Body of pancreas (tissue), 4 donors: ENCODE data around the gene SPATA19. TPM values are rescaled to one million over a fixed set of nuclear protein-coding genes. Genes with fewer than 3 reads are reported as not detected.

Experiments used
- ATAC-seq: fragments of 150-250 bp; one replicate; pipeline ENCODE4 v1.9.1; 2016
- DNase-seq, 4 donors: peaks; one replicate each; pipeline ENCODE4 v3.0.0-alpha.2; 2019
- H3K27ac ChIP-seq, 4 donors: fragments of 200-600 bp; sonication (generic); 1 replicate in 3 of 4; 2 replicates in 1 of 4; pipeline versions ENCODE4 v1.5.1 to v1.6.1; 2016 to 2019; ENCODE audit warnings: mild to moderate bottlenecking in 1 of 4, mixed read lengths in 1 of 4, moderate library complexity in 1 of 4
- H3K27me3 ChIP-seq, 2 donors: fragments of 200-600 bp; sonication (generic); one replicate each; pipeline ENCODE4 v1.6.0; 2016; ENCODE audit warnings: mild to moderate bottlenecking in 1 of 2
- H3K36me3 ChIP-seq, 2 donors: fragments of 200-600 bp; sonication (generic); replicated peaks in 1 of 2; 2 replicates each; pipeline ENCODE4 v1.5.1; 2016; ENCODE audit warnings: low read depth in 2 of 2; ENCODE audit not compliant: insufficient read depth in 1 of 2
- H3K4me1 ChIP-seq: fragments of 200-600 bp; sonication (generic); one replicate; pipeline ENCODE4 v1.6.0; 2016
- H3K4me3 ChIP-seq, 2 donors: fragments of 200-600 bp; sonication (generic); 1 replicate in 1 of 2; 2 replicates in 1 of 2; pipeline ENCODE4 v1.5.1; 2016 to 2019
- H3K9me3 ChIP-seq, 3 donors: fragments of 200-600 bp; sonication (generic); 1 replicate in 2 of 3; 2 replicates in 1 of 3; pipeline ENCODE4 v1.5.1; 2016
- POLR2A ChIP-seq, 3 donors: fragments of 450-650 bp; IDR thresholded peaks; one replicate each; pipeline ENCODE4 v1.6.1; 2016; ENCODE audit warnings: antibody characterized with exemption in 3 of 3, mild to moderate bottlenecking in 2 of 3
- WGBS, 2 donors: methylation state at CpG; one replicate each; pipeline ENCODE4 v1.1.5; 2017; 5-methylcytosine and 5-hydroxymethylcytosine counted together
- intact Hi-C: fragments of 100-400 bp; cut with DNase I; formaldehyde crosslinking; loops from one replicate; pipeline ENCODE4 v1.15.1; 2023
- total RNA-seq, 2 donors: library from RNA; depleted of rRNA; stranded (reverse); fragments of >200 nt; gene quantifications; one replicate each; pipeline ENCODE4 v1.1.0, GENCODE V29; 2016
- TF ChIP-seq, protein P1 (sequence below), 7 experiments: fragments of 450-650 bp in 4 of 7; fragments of 200-600 bp in 3 of 7; sonication (generic) in 3 of 7; IDR thresholded peaks; one replicate each; pipeline ENCODE4 v1.5.1; 2016 to 2019; ENCODE audit warnings: antibody characterized with exemption in 7 of 7

SPATA19 gene
- total RNA-seq, 2 donors from 2014 or later, result not detected

DNA sequence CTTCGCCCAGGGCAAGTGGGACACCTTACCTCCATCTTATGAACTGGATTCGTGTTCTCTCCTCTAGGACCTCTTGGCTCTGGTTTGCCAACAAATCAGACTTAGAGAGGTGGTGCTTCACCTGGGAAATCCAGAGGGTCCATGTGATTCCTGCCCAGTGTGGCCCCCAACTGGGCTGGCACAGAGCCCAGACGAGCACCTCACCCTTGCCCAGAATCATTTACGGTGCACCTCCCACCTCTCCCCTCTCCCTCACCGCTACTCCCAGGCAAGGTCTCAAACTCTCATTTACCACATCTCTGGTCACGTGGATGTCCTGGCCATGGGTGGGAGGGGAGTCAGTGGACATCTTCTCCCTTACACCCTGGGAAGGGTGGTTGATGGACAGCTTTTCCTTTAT lies 1.1 kb downstream of the SPATA19 start:
- Histone ChIP-seq H3K27me3 (no peaks in the 10 kb centered on the region), H3K36me3 (no peaks in the 10 kb centered on the region), H3K27ac (no peak overlapping the region), H3K4me3 (no peak overlapping the region), H3K9me3 (no peaks in the 10 kb centered on the region), H3K4me1 (no peaks in the 10 kb centered on the region)
- no peak for TF ChIP-seq POLR2A (IDR thresholded peaks at IDR 0.05)
- TF ChIP-seq, protein P1, sequence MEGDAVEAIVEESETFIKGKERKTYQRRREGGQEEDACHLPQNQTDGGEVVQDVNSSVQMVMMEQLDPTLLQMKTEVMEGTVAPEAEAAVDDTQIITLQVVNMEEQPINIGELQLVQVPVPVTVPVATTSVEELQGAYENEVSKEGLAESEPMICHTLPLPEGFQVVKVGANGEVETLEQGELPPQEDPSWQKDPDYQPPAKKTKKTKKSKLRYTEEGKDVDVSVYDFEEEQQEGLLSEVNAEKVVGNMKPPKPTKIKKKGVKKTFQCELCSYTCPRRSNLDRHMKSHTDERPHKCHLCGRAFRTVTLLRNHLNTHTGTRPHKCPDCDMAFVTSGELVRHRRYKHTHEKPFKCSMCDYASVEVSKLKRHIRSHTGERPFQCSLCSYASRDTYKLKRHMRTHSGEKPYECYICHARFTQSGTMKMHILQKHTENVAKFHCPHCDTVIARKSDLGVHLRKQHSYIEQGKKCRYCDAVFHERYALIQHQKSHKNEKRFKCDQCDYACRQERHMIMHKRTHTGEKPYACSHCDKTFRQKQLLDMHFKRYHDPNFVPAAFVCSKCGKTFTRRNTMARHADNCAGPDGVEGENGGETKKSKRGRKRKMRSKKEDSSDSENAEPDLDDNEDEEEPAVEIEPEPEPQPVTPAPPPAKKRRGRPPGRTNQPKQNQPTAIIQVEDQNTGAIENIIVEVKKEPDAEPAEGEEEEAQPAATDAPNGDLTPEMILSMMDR (IDR thresholded peaks at IDR 0.05), result no peak
- intact Hi-C loops, result no loop called here
- WGBS, 2 donors, result 47 to 60% methylated on average over 6 of the region's 6 CpGs
- ATAC-seq, result no peak
- DNase-seq, result no peak

DNA sequence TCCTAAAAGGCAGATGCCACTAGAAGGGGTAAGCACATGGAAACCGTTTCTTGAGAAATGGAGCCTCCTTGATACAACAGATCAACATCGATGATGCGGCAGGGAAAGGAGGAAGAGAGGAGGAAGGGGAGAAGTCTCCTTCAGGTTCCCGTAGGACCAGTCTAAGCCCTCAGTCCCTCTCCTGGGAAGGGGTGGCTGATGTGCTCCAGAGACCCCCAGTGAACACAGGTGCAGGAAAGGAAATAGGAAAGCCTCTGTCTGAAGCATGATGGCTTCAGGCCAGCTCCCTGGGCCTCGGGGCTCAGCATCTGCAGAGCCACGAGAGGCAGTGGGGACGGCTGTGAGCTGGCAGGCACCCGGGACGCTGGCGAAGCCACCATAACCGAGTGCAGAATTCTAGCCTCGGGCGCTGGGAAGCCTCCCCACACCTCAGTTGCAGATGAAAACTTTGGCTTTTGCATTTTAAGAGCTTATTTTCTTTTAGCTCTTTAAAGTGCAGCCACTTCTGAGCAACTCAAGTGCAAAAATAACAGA lies 1.8 kb downstream of the SPATA19 start:
- TF ChIP-seq, protein P1 (IDR thresholded peaks at IDR 0.05), result no peak
- TF ChIP-seq POLR2A (IDR thresholded peaks at IDR 0.05), result no peak
- H3K9me3 ChIP-seq, result no peaks in the 10 kb centered on the region
- WGBS, 2 donors, result 58 to 61% methylated on average over 13 of the region's 13 CpGs
- no peaks in the 10 kb centered on the region for H3K36me3 ChIP-seq
- ATAC-seq (no peak), DNase-seq (no peak)
- no peaks in the 10 kb centered on the region for H3K27me3 ChIP-seq
- H3K4me3 ChIP-seq, result no peak overlapping the region
- no peaks in the 10 kb centered on the region for H3K4me1 ChIP-seq
- intact Hi-C loops, result no loop called here
- no peak overlapping the region for H3K27ac ChIP-seq

DNA sequence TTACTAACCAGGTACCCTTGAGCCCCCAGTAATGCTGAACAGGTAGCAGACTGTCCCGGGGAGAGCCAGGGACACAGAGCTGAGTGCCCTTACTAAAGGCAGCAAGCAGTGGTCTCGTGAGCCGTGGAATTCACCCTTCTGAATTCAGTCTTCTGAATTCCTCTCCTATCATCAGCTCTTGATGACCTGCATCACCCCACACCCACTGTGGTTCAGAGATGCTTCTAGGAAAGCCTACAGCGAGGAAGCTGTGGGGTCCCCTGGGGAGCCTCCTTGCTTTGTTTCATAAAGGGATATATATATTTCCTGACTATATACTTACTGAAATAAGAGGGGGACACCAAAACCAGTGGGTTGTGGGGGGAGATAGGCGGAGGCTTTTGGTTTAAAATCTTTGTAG lies 2.6 kb downstream of the SPATA19 start:
- Histone ChIP-seq H3K36me3 (no peaks in the 10 kb centered on the region), H3K27me3 (no peaks in the 10 kb centered on the region), H3K4me3 (no peak overlapping the region), H3K4me1 (no peaks in the 10 kb centered on the region), H3K9me3 (peaks cover 0 to 1% (median 0%) of the 10 kb centered on the region in 3 donors), H3K27ac (no peak overlapping the region)
- intact Hi-C loops, result no loop called here
- ATAC-seq (no peak), DNase-seq (no peak)
- no peak for TF ChIP-seq POLR2A (IDR thresholded peaks at IDR 0.05)
- TF ChIP-seq, protein P1 (IDR thresholded peaks at IDR 0.05), result no peak
- 35 to 36% methylated on average over 5 of the region's 5 CpGs for WGBS, 2 donors

DNA sequence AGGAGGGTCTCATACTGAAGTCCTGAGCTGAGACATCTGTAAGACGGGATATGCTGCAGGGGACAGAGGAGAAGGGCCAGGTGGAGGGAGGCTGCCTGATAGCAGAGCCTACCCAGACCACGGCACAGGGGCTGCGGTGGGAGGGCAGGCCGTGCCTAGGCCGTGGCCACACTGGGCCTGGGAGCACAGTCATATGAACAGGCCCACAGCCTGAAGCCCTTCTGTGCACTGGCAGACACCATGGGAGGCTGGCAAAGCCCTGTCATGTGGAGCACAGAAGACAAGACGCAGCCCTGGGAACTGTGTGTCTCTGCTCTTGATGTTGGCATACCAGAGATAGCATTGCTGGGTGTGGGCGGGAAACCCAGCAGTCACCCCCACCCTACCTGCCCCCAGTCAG lies 3.3 kb downstream of the SPATA19 start:
- Histone ChIP-seq H3K4me1 (no peaks in the 10 kb centered on the region), H3K36me3 (no peaks in the 10 kb centered on the region), H3K4me3 (no peak overlapping the region), H3K9me3 (peaks cover 0 to 7% (median 0%) of the 10 kb centered on the region in 3 donors), H3K27me3 (no peaks in the 10 kb centered on the region), H3K27ac (no peak overlapping the region)
- TF ChIP-seq POLR2A (IDR thresholded peaks at IDR 0.05), result no peak
- TF ChIP-seq, protein P1 (IDR thresholded peaks at IDR 0.05), result no peak
- DNase-seq (no peak), ATAC-seq (no peak)
- 37 to 62% methylated on average over 5 to 7 of the region's 7 CpGs for WGBS, 2 donors
- intact Hi-C loops, result no loop called here
